GM12892 (cell line): Measurements from ENCODE around the gene IL17F.

ENCODE experiments used
- POLR2A ChIP-seq: IDR thresholded peaks from 2 replicates; pipeline ENCODE4 v1.6.1; 2011; ENCODE audit warnings: low read depth, low read length, control low read depth
- TAF1 ChIP-seq: IDR thresholded peaks from 2 replicates; pipeline ENCODE4 v1.6.1; 2011; ENCODE audit warnings: low read depth, mild to moderate bottlenecking, control low read depth, low read length, borderline replicate concordance

DNA sequence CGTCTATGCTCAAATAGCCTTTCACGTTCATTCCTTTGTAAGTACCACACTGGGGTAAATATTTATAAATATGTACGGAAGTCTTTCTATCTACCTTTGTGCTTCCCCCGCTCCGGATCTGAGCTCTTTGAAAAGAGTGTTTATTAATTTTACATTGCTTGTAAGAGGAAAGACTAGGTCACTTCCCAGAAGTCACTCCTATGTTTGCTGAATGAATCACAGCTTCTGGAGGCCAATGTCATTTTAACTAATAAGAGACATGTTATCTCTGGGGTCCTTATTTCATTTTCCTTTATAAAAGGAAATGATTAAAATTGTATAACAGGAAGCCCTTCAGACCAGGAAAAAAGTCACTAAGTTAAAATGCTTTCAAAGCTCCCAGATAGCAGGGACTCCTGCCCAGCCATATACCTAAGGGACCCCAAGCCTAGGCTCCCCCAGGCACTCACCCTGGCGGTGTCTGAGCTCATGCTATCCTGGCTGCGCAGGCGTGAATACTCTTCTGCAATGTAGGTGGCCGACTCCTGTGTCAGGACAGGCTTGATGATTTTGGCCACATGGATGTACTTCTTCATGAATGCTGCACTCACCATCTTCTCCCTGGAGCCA lies 27.7 kb upstream of the IL17F start:
- TF ChIP-seq TAF1 (no peak), POLR2A (no peak)
